ENCODE results near the gene PPTC7. TPM values are rescaled to one million over a fixed set of nuclear protein-coding genes. Genes with fewer than 3 reads are reported as not detected.
A peak's percentile ranks its signal among the peaks of the same experiment; 100 is the strongest.

The PPTC7 gene
- total and polyA plus RNA-seq, 2 experiments from 2014 or later, result 2.4 to 3.4 TPM

DNA sequence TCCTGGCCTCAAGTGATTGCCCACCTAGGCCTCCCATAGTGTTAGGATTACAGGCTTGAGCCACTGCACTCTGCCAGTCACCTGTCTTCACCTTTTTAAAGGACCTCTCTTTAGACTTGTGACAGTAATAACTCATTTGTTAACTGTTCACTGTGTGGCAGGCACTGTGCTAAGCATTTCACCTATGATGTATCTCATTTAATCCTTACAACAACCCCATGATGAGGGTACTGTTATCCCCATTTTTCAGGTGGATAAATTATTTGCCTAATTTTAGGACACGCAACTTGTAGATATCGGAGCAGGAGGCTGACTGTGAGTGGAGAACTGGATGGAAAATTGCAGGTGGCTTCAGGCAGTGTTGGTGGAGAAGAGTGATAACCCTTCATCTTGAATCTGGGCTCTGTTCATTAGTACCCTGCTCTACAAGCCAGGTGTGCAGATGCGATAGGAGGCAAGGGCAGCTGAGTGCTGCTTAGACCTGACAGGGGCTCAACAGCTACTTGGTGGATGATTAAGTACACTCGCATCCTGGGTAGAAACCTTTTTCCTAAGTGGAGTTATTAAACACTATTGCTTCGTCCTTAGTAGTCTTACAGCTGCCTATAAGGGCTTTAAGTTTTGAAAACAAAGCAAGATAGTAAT, 33.5 kb upstream of the PPTC7 start:
- no peaks in the 10 kb centered on the region for H3F3A ChIP-seq (ENCODE audit: insufficient read depth)
- no peak overlapping the region for H3K4me2 ChIP-seq (ENCODE audit: unreplicated experiment)
- TF ChIP-seq EZH2 (IDR thresholded peaks at IDR 0.05; ENCODE audit: insufficient read depth, poor library complexity, severe bottlenecking) (no peak), EZH2phosphoT487 (IDR thresholded peaks at IDR 0.05; ENCODE audit: insufficient read depth, low read depth) (no peak)
- H3K9me3 ChIP-seq (ENCODE audit: low read depth), result no peaks in the 10 kb centered on the region
- no peak overlapping the region for H3K9ac ChIP-seq
- H4K20me1 ChIP-seq (ENCODE audit: insufficient read depth), result no peaks in the 10 kb centered on the region
- H3K36me3 ChIP-seq (ENCODE audit: low read depth), result no peaks in the 10 kb centered on the region
- H3K4me3 ChIP-seq, result no peak overlapping the region
- no peaks in the 10 kb centered on the region for H3K9me2 ChIP-seq (ENCODE audit: insufficient read depth)
- 88 to 90% methylated on average over 5 of the region's 5 CpGs for WGBS, 2 experiments (ENCODE audit: low coverage in 1 of 2, low lambda C conversion rate in 2 of 2, missing lambda C conversion rate in 2 of 2)
- no peak for DNase-seq
- no peak overlapping the region for H3K27ac ChIP-seq
- no peaks in the 10 kb centered on the region for H3K79me2 ChIP-seq (ENCODE audit: insufficient read depth)
- in situ Hi-C loops (cut with MboI), result no loop called here
- H2AFZ ChIP-seq, result no peak overlapping the region
- no peaks in the 10 kb centered on the region for H3K27me3 ChIP-seq (replicated peaks; ENCODE audit: insufficient read depth)
- peaks cover 5% of the 10 kb centered on the region; the same call in 1 of the 2 replicates for H3K4me1 ChIP-seq (ENCODE audit: insufficient read depth)

DNA sequence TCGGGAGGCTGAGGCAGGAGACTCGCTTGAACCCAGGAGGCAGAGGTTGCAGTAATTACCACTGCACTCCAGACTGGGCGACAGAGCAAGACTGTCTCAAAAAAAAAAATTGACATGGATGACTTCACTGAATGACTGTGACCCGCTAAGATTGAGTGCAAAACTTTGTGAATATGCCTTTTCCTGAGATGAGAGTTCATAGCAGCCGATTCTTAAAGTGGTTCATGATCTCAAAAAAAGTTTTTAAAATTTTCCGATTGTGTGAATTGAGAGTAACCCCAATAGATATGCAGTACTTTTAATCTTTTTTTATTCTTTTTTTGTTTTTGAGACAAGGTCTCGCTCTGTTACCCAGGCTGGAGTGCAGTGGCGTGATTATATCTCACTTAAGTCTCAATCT, 32.1 kb upstream of the PPTC7 start:
- no peaks in the 10 kb centered on the region for H3K9me2 ChIP-seq (ENCODE audit: insufficient read depth)
- peaks cover 5% of the 10 kb centered on the region; the same call in 1 of the 2 replicates for H3K4me1 ChIP-seq (ENCODE audit: insufficient read depth)
- no peak for DNase-seq
- no peaks in the 10 kb centered on the region for H3K36me3 ChIP-seq (ENCODE audit: low read depth)
- H3K27ac ChIP-seq, result no peak overlapping the region
- no peaks in the 10 kb centered on the region for H4K20me1 ChIP-seq (ENCODE audit: insufficient read depth)
- TF ChIP-seq EZH2 (IDR thresholded peaks at IDR 0.05; ENCODE audit: insufficient read depth, poor library complexity, severe bottlenecking) (no peak), EZH2phosphoT487 (IDR thresholded peaks at IDR 0.05; ENCODE audit: insufficient read depth, low read depth) (no peak)
- H3K27me3 ChIP-seq (replicated peaks; ENCODE audit: insufficient read depth), result no peaks in the 10 kb centered on the region
- H2AFZ ChIP-seq, result no peak overlapping the region
- no peak overlapping the region; the same call in 1 of the 2 replicates for H3K9ac ChIP-seq
- no peaks in the 10 kb centered on the region for H3F3A ChIP-seq (ENCODE audit: insufficient read depth)
- no peaks in the 10 kb centered on the region for H3K79me2 ChIP-seq (ENCODE audit: insufficient read depth)
- 97 to 98% methylated on average over 8 of the region's 8 CpGs for whole genome bisulfite sequencing, 2 experiments (ENCODE audit: low coverage in 1 of 2, low lambda C conversion rate in 2 of 2, missing lambda C conversion rate in 2 of 2)
- H3K9me3 ChIP-seq (ENCODE audit: low read depth), result no peaks in the 10 kb centered on the region
- in situ Hi-C loops (cut with MboI), result no loop called here
- H3K4me2 ChIP-seq (ENCODE audit: unreplicated experiment), result no peak overlapping the region
- no peak overlapping the region for H3K4me3 ChIP-seq

DNA sequence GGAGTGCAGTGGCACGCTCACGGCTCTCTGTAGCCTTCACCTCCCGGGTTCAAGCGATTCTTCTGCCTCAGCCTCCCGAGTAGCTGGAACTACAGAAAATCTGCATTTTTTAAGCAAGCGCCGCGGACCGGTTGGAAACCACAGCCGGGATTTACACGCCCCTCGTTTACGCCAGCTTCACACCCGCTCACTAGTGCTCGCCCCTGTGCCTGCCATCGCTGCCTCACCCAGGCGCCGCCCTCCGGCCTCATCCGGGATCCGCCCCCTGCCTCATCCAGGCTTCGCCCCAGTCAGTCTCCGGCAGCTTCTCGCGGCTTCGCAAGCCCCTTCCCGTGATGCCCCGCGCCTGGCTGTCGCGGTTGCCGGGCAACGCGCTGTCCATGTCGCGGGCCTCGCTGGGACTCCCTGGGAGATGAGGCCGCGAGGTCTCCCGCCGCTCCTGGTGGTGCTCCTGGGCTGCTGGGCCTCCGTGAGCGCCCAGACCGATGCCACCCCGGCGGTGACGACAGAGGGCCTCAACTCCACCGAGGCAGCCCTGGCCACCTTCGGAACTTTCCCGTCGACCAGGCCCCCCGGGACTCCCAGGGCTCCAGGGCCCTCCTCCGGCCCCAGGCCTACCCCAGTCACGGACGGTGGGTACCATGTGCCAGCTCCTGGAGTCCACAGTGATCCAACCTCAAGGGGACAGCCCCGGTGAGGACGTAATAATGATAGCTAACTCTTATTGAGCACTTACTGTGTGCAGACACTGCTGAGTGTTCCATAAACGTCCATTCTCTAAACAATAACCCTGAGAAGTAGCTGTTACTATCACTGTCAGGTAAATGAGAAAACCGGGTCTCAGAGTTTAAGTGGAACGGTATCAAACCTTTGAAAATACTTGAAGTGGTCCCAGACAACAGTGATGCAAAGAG, 30.9 kb upstream of the PPTC7 start, which contains the start of gene TCTN1:
TSS of gene TCTN1 (plus strand) at position 359 of the 914 bp plus-strand sequence. CDS start at position 413, 54 bp downstream.
- H3K9ac ChIP-seq, result peak within 1 kb of the TSS; percentile 89
- peak within 1 kb of the TSS; percentile 81 for H3K4me2 ChIP-seq (ENCODE audit: unreplicated experiment)
- no peaks in the 10 kb centered on the region for H4K20me1 ChIP-seq (ENCODE audit: insufficient read depth)
- H3K36me3 ChIP-seq (ENCODE audit: low read depth), result no peaks in the 10 kb centered on the region
- peak within 1 kb of the TSS; percentile 27; the same call in 1 of the 2 replicates for H3K27ac ChIP-seq
- no peaks in the 10 kb centered on the region for H3K79me2 ChIP-seq (ENCODE audit: insufficient read depth)
- WGBS, 2 experiments (ENCODE audit: low coverage in 1 of 2, low lambda C conversion rate in 2 of 2, missing lambda C conversion rate in 2 of 2), result 2 to 4% methylated on average over 43 to 56 of the region's 60 CpGs
- 0 out of 2 replicates have a peak, but pooled peaks cover 3% of the 10 kb centered on the region for H3F3A ChIP-seq (ENCODE audit: insufficient read depth)
- no peaks in the 10 kb centered on the region for H3K9me3 ChIP-seq (ENCODE audit: low read depth)
- H2AFZ ChIP-seq, result peak within 1 kb of the TSS; percentile 98
- peaks cover 5% of the 10 kb centered on the region; the same call in 1 of the 2 replicates for H3K4me1 ChIP-seq (ENCODE audit: insufficient read depth)
- peak; percentile 99 for DNase-seq
- no peaks in the 10 kb centered on the region for H3K27me3 ChIP-seq (replicated peaks; ENCODE audit: insufficient read depth)
- in situ Hi-C loops (cut with MboI), result no loop called here
- peak within 1 kb of the TSS; percentile 81 for H3K4me3 ChIP-seq
- H3K9me2 ChIP-seq (ENCODE audit: insufficient read depth), result no peaks in the 10 kb centered on the region
- TF ChIP-seq EZH2phosphoT487 (IDR thresholded peaks at IDR 0.05; ENCODE audit: insufficient read depth, low read depth) (no peak), EZH2 (IDR thresholded peaks at IDR 0.05; ENCODE audit: insufficient read depth, poor library complexity, severe bottlenecking) (no peak)

DNA sequence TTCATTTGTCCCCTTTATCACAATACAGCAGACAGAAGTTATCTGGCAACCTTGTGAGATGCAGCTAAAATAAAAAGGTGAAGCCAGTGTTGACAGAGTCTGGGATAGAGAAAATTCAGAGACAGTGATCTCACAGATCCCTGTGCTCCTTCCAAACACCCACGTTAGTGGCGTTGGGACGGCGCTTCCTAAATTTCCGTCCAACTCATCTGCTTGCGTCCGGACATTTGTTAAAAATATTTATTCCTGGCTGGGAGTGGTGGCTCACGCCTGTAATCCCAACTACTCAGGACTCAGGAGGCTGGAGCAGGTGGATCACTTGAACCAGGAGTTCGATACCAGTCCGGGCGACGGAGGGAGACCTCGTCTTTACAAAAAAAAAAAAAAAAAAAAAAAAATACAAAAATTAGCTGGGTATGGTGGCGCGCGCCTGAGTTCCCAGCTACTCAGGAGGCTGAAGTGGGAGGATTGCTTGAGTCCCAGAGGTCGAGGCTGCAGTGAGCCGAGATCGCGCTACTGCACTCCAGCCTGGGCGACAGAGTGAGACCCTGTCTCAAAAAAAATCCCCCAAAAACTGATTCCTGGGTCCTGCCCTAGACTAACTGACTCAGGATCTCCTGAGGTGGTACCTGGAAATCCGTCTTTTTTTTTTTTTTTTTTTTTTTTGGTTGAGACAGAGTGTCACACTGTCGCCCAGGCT, 30.1 kb upstream of the PPTC7 start:
- 64 to 66% methylated on average over 22 to 23 of the region's 23 CpGs for WGBS, 2 experiments (ENCODE audit: low coverage in 1 of 2, low lambda C conversion rate in 2 of 2, missing lambda C conversion rate in 2 of 2)

More for the DNA sequence above, 30.1 kb upstream of the PPTC7 start:
- H3K36me3 ChIP-seq (ENCODE audit: low read depth), result no peaks in the 10 kb centered on the region
- peak overlapping the region; percentile 89 for H3K9ac ChIP-seq
- H3F3A ChIP-seq (ENCODE audit: insufficient read depth), result 0 out of 2 replicates have a peak, but pooled peaks cover 5% of the 10 kb centered on the region
- H3K27me3 ChIP-seq (replicated peaks; ENCODE audit: insufficient read depth), result no peaks in the 10 kb centered on the region
- H3K4me2 ChIP-seq (ENCODE audit: unreplicated experiment), result peak overlapping the region; percentile 81
- H3K27ac ChIP-seq, result 0 out of 2 replicates have a peak overlapping the region, but pooled peaks have one; percentile 23
- H3K9me3 ChIP-seq (ENCODE audit: low read depth), result no peaks in the 10 kb centered on the region
- H2AFZ ChIP-seq, result peak overlapping the region; percentile 98
- peak overlapping the region; percentile 81 for H3K4me3 ChIP-seq
- peak; percentile 37 for DNase-seq
- no peak for TF ChIP-seq EZH2phosphoT487 (IDR thresholded peaks at IDR 0.05; ENCODE audit: insufficient read depth, low read depth)
- TF ChIP-seq EZH2 (IDR thresholded peaks at IDR 0.05; ENCODE audit: insufficient read depth, poor library complexity, severe bottlenecking), result no peak
- no peaks in the 10 kb centered on the region for H3K79me2 ChIP-seq (ENCODE audit: insufficient read depth)
- H4K20me1 ChIP-seq (ENCODE audit: insufficient read depth), result no peaks in the 10 kb centered on the region
- no peaks in the 10 kb centered on the region for H3K9me2 ChIP-seq (ENCODE audit: insufficient read depth)
- H3K4me1 ChIP-seq (ENCODE audit: insufficient read depth), result peaks cover 5% of the 10 kb centered on the region; the same call in 1 of the 2 replicates
- in situ Hi-C loops (cut with MboI), result no loop called here
